GM23338 (cell line): ENCODE measurements around the gene PVALB. TPM values are rescaled to one million over a fixed set of nuclear protein-coding genes. Genes with fewer than 3 reads are reported as not detected.

Source experiments
- ATAC-seq: fragments of 200-7000 bp; cut with Tn5 transposase; 3 replicates; pipeline ENCODE4 v1.9.1; 2020
- DNase-seq: peaks from one replicate; pipeline ENCODE4 v3.0.0-alpha.2; 2015; ENCODE audit warnings: low spot score
- H2AFZ ChIP-seq: fragments of 200-600 bp; sonication (generic); 2 replicates; pipeline ENCODE4 v1.8.0; 2016; ENCODE audit warnings: antibody characterized with exemption, mild to moderate bottlenecking, moderate library complexity
- H3F3A ChIP-seq: fragments of 200-600 bp; sonication (generic); replicated peaks from 2 replicates; pipeline ENCODE4 v1.8.0; 2017; ENCODE audit warnings: antibody characterized with exemption, mixed run types, low read depth
- H3K27ac ChIP-seq: fragments of 200-600 bp; sonication (generic); 2 replicates; pipeline ENCODE4 v1.6.1; 2016; ENCODE audit warnings: low read depth
- H3K27me3 ChIP-seq: fragments of 200-600 bp; sonication (generic); 2 replicates; pipeline ENCODE4 v1.8.0; 2016; ENCODE audit warnings: mild to moderate bottlenecking, mixed run types, moderate library complexity; ENCODE audit not compliant: insufficient read depth
- H3K36me3 ChIP-seq: fragments of 200-600 bp; sonication (generic); 2 replicates; pipeline ENCODE4 v1.8.0; 2016; ENCODE audit warnings: mild to moderate bottlenecking; ENCODE audit not compliant: insufficient read depth
- H3K4me1 ChIP-seq: fragments of 200-600 bp; sonication (generic); 2 replicates; pipeline ENCODE4 v1.8.0; 2016; ENCODE audit warnings: mild to moderate bottlenecking, moderate library complexity; ENCODE audit not compliant: insufficient read depth
- H3K4me2 ChIP-seq: fragments of 200-600 bp; sonication (generic); 2 replicates; pipeline ENCODE4 v1.7.1; 2017; ENCODE audit warnings: mixed run types
- H3K4me3 ChIP-seq: fragments of 200-600 bp; sonication (generic); 2 replicates; pipeline ENCODE4 v1.6.1; 2016; ENCODE audit warnings: mixed run types
- H3K79me2 ChIP-seq: fragments of 200-600 bp; sonication (generic); replicated peaks from 2 replicates; pipeline ENCODE4 v1.8.0; 2017; ENCODE audit warnings: mild to moderate bottlenecking; ENCODE audit not compliant: insufficient read depth
- H3K9me2 ChIP-seq: fragments of 200-600 bp; sonication (generic); 2 replicates; pipeline ENCODE4 v1.8.0; 2017; ENCODE audit not compliant: insufficient read depth
- H4K20me1 ChIP-seq: fragments of 200-600 bp; sonication (generic); replicated peaks from 2 replicates; pipeline ENCODE4 v1.8.0; 2017; ENCODE audit warnings: mild to moderate bottlenecking; ENCODE audit not compliant: insufficient read depth
- H3K27ac Mint-ChIP-seq: 2 replicates; pipeline ENCODE4 v1.8.0; 2020; ENCODE audit warnings: inconsistent platforms, mild to moderate bottlenecking, moderate library complexity, mixed read lengths
- H3K27me3 Mint-ChIP-seq: 3 replicates; pipeline ENCODE4 v1.8.0; 2022; ENCODE audit warnings: low read depth, mild to moderate bottlenecking, moderate library complexity, mixed read lengths, inconsistent platforms; ENCODE audit not compliant: insufficient read depth, poor library complexity
- H3K36me3 Mint-ChIP-seq: 3 replicates; pipeline ENCODE4 v1.8.0; 2021; ENCODE audit warnings: low read depth, mild to moderate bottlenecking, inconsistent platforms, moderate library complexity, mixed read lengths
- H3K4me1 Mint-ChIP-seq: 3 replicates; pipeline ENCODE4 v1.8.0; 2020; ENCODE audit warnings: mild to moderate bottlenecking, inconsistent platforms, mixed read lengths
- H3K4me3 Mint-ChIP-seq: 3 replicates; pipeline ENCODE4 v1.8.0; 2021; ENCODE audit warnings: moderate library complexity, mild to moderate bottlenecking, inconsistent platforms, mixed read lengths
- H3K9me3 Mint-ChIP-seq: 3 replicates; pipeline ENCODE4 v1.8.0; 2020; ENCODE audit warnings: moderate library complexity, mild to moderate bottlenecking, inconsistent platforms, mixed read lengths
- CREB1 ChIP-seq: fragments of 250-450 bp; sonication (Bioruptor Pico); IDR thresholded peaks from 2 replicates; pipeline ENCODE4 v1.5.0; 2020; ENCODE audit warnings: low read depth, mild to moderate bottlenecking, moderate library complexity
- EZH2 ChIP-seq: fragments of 200-600 bp; sonication (generic); IDR thresholded peaks from one replicate; pipeline ENCODE4 v1.8.0; 2017; ENCODE audit warnings: antibody characterized with exemption, mild to moderate bottlenecking, low read depth; ENCODE audit not compliant: unreplicated experiment
- EZH2phosphoT487 ChIP-seq: fragments of 200-600 bp; sonication (generic); IDR thresholded peaks from one replicate; pipeline ENCODE4 v1.8.1; 2018; ENCODE audit warnings: antibody characterized with exemption; ENCODE audit not compliant: unreplicated experiment
- NANOG ChIP-seq: IDR thresholded peaks from 2 replicates; pipeline ENCODE4 v1.6.1; 2016; ENCODE audit warnings: antibody characterized with exemption, borderline replicate concordance
- POLR2AphosphoS5 ChIP-seq: IDR thresholded peaks from 2 replicates; pipeline ENCODE4 v1.6.1; 2016; ENCODE audit warnings: antibody characterized with exemption, low read depth
- REST ChIP-seq: IDR thresholded peaks from one replicate; pipeline ENCODE4 v1.6.1; 2018; ENCODE audit warnings: antibody characterized with exemption; ENCODE audit not compliant: unreplicated experiment
- STAT1 ChIP-seq: IDR thresholded peaks from one replicate; pipeline ENCODE4 v1.6.1; 2016; ENCODE audit warnings: antibody characterized with exemption; ENCODE audit not compliant: unreplicated experiment
- ZNF114 ChIP-seq: fragments of 250-450 bp; sonication (Bioruptor Pico); IDR thresholded peaks from 2 replicates; pipeline ENCODE4 v1.5.0; 2020; ENCODE audit warnings: mild to moderate bottlenecking, moderate library complexity
- ZNF331 ChIP-seq: fragments of 250-450 bp; sonication (Bioruptor Pico); IDR thresholded peaks from 2 replicates; pipeline ENCODE4 v1.5.0; 2020; ENCODE audit warnings: low read depth, mild to moderate bottlenecking, moderate library complexity
- polyA plus RNA-seq: library from polyadenylated mRNA; unstranded; fragments of >200 nt; fragmentation: Nextera tagmentation; extraction: Ambion mirVana; gene quantifications from 2 replicates; pipeline ENCODE4 v1.2.1, GENCODE V29; 2016
- total RNA-seq: library from RNA; depleted of rRNA; stranded (reverse); fragments of >200 nt; shearing (Covaris generic); gene quantifications from 2 replicates; pipeline ENCODE4 v1.2.3, GENCODE V29; 2014
- TF ChIP-seq, protein P1 (sequence below): IDR thresholded peaks from 2 replicates; pipeline ENCODE4 v1.6.1; 2016; ENCODE audit warnings: antibody characterized with exemption
- TF ChIP-seq, protein P2 (sequence below), 2 experiments: fragments of 200-600 bp in 1 of 2; sonication (generic) in 1 of 2; conservative IDR thresholded peaks; 2 replicates each; pipeline versions ENCODE4 v1.5.1 to v1.6.1; 2016 to 2017; ENCODE audit warnings: antibody characterized with exemption in 2 of 2, low read depth in 2 of 2, mild to moderate bottlenecking in 2 of 2, moderate library complexity in 1 of 2

Gene PVALB
- total and polyA plus RNA-seq, 2 experiments from 2014 or later: 7.9 TPM; not detected in 1

DNA sequence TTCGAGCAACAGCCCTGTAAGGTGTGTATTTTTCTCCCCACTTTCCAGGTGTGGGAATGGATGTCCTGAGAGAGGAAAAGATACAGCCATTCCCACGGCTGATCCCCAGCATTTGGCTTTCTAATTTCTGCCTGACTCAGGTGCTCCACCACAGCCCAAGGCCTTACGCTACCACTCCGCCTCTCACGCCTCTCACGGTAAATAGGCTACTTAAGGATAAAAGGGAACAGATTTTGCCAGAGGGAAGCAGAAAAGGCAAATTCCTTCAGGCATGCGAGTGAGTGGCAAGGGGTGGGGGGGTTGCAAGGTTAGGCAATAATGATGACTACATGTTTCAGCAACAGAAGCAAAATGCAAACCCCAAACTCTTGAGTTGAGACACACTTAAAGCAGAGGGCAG is 9.2 kb downstream of the PVALB start:
- ATAC-seq: peak; percentile 58
- H3K4me3 ChIP-seq: no peak overlapping the region
- peaks cover 4% of the 10 kb centered on the region for H3K27me3 Mint-ChIP-seq

DNA sequence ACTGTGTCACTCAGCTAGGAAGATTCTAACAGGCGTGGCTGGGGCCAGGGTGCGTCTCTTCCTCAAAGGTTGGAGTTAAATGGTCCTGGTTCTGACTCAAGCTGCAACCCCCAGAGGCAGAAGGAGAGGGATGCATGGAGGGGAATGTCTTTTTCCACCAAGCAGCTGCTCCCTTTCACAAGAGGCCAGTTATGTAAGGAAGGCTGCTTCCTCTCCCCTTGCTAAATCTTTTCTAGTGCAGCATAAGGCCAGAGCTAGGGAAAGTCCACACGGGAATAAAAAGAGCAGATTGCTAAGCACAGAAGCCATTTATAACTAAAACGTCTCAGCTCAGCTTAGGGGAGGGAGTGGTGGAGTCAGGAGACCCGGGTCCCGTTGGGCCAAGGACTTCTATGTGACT is 10.0 kb downstream of the PVALB start:
- ATAC-seq: peak; percentile 45
- H4K20me1 ChIP-seq: no peaks in the 10 kb centered on the region
- H3K4me3 Mint-ChIP-seq: no peak overlapping the region
- TF ChIP-seq, protein P1, sequence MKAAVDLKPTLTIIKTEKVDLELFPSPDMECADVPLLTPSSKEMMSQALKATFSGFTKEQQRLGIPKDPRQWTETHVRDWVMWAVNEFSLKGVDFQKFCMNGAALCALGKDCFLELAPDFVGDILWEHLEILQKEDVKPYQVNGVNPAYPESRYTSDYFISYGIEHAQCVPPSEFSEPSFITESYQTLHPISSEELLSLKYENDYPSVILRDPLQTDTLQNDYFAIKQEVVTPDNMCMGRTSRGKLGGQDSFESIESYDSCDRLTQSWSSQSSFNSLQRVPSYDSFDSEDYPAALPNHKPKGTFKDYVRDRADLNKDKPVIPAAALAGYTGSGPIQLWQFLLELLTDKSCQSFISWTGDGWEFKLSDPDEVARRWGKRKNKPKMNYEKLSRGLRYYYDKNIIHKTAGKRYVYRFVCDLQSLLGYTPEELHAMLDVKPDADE: no peak
- TF ChIP-seq REST (no peak), ZNF331 (CRISPR knock-in tag) (no peak), EZH2 (no peak), STAT1 (no peak), POLR2AphosphoS5 (no peak), EZH2phosphoT487 (no peak), NANOG (no peak)
- TF ChIP-seq, protein P2, sequence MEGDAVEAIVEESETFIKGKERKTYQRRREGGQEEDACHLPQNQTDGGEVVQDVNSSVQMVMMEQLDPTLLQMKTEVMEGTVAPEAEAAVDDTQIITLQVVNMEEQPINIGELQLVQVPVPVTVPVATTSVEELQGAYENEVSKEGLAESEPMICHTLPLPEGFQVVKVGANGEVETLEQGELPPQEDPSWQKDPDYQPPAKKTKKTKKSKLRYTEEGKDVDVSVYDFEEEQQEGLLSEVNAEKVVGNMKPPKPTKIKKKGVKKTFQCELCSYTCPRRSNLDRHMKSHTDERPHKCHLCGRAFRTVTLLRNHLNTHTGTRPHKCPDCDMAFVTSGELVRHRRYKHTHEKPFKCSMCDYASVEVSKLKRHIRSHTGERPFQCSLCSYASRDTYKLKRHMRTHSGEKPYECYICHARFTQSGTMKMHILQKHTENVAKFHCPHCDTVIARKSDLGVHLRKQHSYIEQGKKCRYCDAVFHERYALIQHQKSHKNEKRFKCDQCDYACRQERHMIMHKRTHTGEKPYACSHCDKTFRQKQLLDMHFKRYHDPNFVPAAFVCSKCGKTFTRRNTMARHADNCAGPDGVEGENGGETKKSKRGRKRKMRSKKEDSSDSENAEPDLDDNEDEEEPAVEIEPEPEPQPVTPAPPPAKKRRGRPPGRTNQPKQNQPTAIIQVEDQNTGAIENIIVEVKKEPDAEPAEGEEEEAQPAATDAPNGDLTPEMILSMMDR (conservative IDR thresholded peaks at IDR 0.05; ENCODE audit: low read depth in 2 of 2): no peak

More for the DNA sequence above, 9.2 kb downstream of the PVALB start:
- Histone ChIP-seq H3K36me3 (no peaks in the 10 kb centered on the region), H3K27me3 (no peaks in the 10 kb centered on the region), H2AFZ (peak overlapping the region; percentile 32; the same call in 1 of the 2 replicates), H3K9me2 (no peaks in the 10 kb centered on the region), H3K27ac (no peak overlapping the region), H4K20me1 (no peaks in the 10 kb centered on the region), H3K4me2 (no peak overlapping the region), H3K79me2 (no peaks in the 10 kb centered on the region), H3F3A (no peaks in the 10 kb centered on the region), H3K4me1 (peaks cover 3% of the 10 kb centered on the region; the same call in 1 of the 2 replicates)
- peak; percentile 22 for DNase-seq
- Mint-ChIP-seq H3K9me3 (no peaks in the 10 kb centered on the region), H3K27ac (no peak overlapping the region; the same call in 1 of the 2 replicates), H3K4me1 (peaks cover 14% of the 10 kb centered on the region), H3K4me3 (no peak overlapping the region), H3K36me3 (no peaks in the 10 kb centered on the region)
- TF ChIP-seq EZH2phosphoT487 (no peak), CREB1 (CRISPR knock-in tag) (no peak), NANOG (no peak), ZNF114 (no peak)

More for the DNA sequence above, 10.0 kb downstream of the PVALB start:
- Histone ChIP-seq H3K4me2 (no peak overlapping the region), H3K27me3 (no peaks in the 10 kb centered on the region), H3K4me1 (peaks cover 3% of the 10 kb centered on the region; the same call in 1 of the 2 replicates), H3F3A (no peaks in the 10 kb centered on the region), H3K27ac (no peak overlapping the region), H3K4me3 (no peak overlapping the region), H3K79me2 (no peaks in the 10 kb centered on the region), H2AFZ (no peak overlapping the region), H3K36me3 (no peaks in the 10 kb centered on the region), H3K9me2 (no peaks in the 10 kb centered on the region)
- Mint-ChIP-seq H3K9me3 (no peaks in the 10 kb centered on the region), H3K27me3 (peaks cover 4% of the 10 kb centered on the region), H3K36me3 (no peaks in the 10 kb centered on the region), H3K27ac (no peak overlapping the region), H3K4me1 (peaks cover 14% of the 10 kb centered on the region)
- no peak for DNase-seq
